HG02870 (cell line): ENCODE data around the gene DYNC2I2.
"Not testable (repeated sequence)": the region's sequence is repeated elsewhere in the genome, so short reads cannot be mapped to it uniquely, and the experiment has no call there.

Source experiments
- ATAC-seq: cut with Tn5 transposase; IDR thresholded peaks from one replicate; pipeline ENCODE4 v1.9.1; 2021; ENCODE audit warnings: mild to moderate bottlenecking, moderate library complexity; ENCODE audit not compliant: unreplicated experiment

The DYNC2I2 gene

DNA sequence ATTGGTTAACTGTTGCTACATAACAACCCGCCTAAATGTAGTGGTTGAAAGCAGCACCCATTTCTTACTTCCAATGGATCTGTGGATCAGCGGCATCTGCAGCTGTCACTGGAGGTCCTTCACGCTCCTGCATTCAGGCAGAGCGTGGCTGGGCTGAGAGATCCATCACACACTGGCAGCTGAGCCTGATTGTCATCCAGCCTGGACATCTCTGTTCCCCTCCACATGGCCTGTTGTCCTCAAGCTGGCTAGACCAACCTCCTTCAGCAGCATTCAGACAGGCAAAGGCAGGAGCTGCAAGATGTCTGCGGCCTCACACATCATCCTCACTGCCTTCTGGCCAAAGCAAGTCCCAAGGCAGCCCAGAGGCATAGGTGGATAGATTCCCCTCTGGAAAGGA is 36.9 kb downstream of the DYNC2I2 start:
- no peak for ATAC-seq

DNA sequence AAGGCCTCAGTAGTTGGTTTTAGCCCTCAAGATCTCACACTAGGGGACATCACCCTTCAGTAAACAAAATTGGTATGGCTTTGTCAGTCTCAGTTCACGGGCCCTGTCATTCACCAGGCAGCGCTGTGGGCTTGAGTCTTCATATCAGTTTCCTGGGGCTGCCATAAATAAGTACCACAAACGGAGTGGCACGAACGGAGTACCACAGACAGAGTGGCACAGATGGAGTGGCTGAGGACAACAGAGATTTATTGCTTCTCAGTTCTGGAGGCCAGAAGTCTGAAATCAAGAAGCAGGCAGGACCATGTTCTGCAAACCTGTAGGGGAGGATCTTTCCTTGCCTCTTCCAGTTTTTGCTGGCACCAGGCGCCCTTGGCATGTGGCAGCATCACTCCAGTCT is 37.5 kb downstream of the DYNC2I2 start:
- ATAC-seq = no peak

DNA sequence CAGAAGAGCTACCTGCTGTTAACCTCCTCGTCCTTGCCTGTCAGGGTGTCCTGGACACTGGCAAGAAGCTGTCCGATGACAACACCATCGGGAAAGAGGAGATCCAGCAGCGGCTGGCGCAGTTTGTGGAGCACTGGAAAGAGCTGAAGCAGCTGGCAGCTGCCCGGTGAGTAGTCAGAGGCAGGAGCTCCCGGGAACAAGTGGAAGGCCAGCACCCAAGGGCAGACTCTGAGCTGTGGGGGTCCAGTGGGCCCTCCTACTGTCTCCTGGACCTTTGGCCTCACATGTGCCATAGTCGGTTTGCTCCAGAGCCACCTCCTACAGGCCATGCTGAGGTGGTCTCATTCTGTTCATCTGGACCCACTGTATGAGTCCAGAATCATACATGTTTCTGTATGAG is 38.7 kb downstream of the DYNC2I2 start:
- ATAC-seq = no peak

DNA sequence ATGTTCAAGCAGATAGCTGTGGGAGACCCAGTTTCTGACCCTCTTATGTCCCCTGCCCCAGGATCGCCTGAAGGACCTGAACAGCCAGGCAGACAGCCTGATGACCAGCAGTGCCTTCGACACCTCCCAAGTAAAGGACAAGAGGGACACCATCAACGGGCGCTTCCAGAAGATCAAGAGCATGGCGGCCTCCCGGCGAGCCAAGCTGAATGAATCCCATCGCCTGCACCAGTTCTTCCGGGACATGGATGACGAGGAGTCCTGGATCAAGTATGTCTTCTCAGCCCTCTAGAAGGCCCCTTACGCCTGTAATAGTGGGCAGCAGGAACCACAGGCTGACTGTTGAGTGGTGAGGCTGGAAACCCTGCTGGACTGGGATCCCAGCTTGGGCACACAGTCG is 41.1 kb downstream of the DYNC2I2 start:
- ATAC-seq = no peak

DNA sequence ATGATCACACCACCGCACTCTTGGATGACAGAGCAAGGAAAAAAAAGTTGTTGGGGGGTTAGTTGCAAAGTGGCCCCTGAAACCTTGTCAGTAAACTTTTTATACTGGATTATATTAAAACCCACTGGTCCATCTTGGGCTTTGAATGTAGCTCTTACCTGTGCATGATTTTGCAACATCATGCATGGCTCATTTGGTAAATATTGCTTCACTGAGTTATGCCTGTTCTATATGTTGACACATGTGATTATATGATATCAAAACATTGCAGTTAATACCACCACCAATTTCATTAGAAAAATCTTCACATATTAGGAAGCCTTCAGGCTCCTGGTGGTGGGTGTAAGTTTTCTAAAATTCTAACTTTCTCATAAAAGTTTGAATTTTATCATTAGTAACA is 41.9 kb downstream of the DYNC2I2 start:
- ATAC-seq = no peak

GRCh38 chr9:128611600-128612394 is 44.9 kb downstream of the DYNC2I2 start:
- ATAC-seq = no peak

- no peak for ATAC-seq
Measured at GRCh38 chr9:128610897-128611296, 45.8 kb downstream of the DYNC2I2 start.

DNA sequence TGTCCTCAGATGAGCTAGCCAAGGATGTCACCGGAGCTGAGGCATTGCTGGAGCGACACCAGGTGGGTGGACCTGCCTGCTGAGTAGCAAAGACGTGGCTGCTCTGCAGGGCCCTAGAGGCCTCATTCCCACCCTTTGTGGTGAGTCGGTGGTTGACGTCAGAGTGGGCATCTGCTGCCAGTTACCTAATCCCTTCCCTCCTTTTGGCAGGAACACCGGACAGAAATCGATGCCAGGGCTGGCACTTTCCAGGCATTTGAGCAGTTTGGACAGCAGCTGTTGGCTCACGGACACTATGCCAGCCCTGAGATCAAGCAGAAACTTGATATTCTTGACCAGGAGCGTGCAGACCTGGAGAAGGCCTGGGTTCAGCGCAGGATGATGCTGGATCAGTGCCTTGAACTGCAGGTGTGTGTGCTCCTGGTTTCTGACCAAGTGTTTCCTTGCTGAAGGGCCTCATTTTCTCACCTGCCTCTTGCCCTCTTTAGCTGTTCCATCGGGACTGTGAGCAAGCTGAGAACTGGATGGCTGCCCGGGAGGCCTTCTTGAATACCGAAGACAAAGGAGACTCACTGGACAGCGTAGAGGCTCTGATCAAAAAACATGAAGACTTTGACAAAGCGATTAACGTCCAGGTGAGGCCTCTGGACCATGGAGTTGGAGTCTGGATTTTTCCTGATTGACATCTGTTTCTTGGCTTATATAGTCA is 48.9 kb downstream of the DYNC2I2 start:
- no peak for ATAC-seq

DNA sequence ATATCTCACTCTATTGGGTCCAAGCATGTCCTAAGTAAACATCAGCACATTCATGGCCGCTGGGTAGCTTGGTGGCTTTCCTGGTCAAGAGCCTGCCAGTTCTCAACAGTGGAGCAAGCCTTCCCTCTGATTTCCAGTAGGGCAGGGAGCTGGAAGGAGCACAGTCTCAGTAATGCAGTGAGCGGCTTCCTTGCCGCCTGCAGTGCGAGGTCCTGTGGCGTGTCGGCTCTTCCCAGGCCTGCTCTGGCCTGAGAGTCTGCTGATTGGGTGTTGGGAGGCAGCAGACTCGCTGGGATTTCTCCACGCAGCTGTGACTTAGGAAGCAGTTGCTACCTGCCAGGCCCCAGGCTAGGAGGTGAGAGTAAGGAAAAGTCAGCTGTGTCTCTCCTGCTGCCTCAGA is 53.0 kb downstream of the DYNC2I2 start:
- no peak for ATAC-seq

DNA sequence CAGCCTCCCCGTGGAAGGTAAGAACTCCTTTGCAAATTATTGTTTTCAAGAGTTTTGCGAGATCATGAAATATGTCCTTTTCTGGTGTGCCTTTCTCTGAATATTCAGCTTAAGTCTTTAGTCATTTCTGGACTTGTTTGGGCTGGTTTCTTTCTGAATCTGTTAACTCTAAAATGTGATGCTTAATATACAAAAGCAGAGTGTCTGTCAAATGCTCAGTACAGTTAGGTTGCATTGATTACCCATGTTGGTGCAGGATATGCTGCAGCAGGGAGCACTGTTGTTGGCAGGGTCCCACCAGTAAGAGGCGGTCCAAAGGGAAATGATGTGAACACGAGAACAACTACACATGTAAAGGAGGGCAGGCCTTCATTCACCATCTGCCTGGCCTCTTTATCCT is 56.5 kb downstream of the DYNC2I2 start:
- no peak for ATAC-seq

DNA sequence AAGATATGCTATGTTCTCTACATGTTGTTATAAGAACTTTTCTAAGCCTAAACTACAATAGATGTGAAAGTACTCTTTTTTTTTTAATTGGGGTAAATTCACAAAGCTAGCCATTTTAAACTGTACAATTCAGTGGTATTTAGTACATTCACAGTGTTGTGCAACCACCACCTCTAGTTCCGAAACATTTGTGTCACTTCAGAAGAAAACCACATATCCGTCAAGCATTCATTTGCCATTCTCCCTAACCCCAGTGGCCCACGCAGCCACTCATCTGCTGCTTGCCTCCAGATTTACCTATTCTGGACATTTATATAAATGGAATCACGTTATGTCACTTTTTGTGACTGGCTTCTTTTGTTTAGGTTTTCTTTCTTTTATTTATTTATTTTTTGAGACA is 61.2 kb downstream of the DYNC2I2 start:
- ATAC-seq = no peak

GRCh38 chr9:128593856-128594255 is 62.8 kb downstream of the DYNC2I2 start:
- no peak for ATAC-seq

- no peak for ATAC-seq
Measured at GRCh38 chr9:128593039-128593438, 63.6 kb downstream of the DYNC2I2 start.

DNA sequence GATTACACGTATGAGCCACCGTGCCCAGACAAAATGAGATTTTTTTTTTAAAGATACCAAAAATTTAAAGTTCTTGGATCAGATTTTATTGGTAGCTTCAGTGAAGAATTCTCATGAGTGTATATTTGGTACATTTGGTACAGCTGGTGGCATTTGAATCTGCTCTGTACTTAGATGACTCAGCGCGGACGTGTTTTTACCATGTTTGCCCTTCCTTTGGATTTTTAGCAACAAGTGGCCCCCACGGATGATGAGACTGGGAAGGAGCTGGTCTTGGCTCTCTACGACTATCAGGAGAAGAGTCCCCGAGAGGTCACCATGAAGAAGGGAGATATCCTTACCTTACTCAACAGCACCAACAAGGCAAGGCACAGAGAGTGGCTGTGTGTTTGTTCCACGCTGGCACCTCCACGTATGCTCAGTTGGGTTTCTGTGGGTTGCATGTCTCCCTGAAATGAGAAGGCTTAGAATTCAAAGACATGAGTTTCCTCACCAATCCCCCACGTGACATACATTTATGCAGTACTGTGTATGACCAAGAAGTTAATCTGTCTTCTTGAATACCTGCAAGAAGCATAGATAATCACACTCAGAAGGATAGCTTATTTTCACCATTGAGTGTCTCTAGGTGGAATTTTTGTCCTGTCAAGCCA is 67.9 kb downstream of the DYNC2I2 start:
- no peak for ATAC-seq

- ATAC-seq = no peak
Measured at GRCh38 chr9:128587453-128587852, 69.2 kb downstream of the DYNC2I2 start.

DNA sequence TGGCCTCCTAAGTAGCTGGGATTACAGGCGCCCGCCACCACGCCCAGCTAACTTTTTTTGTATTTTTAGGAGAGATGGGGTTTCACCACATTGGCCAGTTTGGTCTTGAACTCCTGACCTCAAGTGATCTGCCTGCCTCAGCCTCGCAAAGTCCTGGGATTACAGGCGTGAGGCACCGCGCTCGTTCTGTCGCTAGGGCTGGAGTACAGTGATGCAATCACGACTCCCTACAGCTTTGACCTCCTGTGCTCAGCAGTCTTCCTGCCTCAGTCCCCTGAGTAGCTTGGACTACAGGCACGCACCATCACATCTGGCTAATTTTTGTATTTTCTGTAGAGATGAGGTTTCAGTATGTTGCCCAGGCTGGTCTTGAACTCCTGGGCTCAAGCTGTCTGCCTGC is 69.7 kb downstream of the DYNC2I2 start:
- not testable (repeated sequence) for ATAC-seq

DNA sequence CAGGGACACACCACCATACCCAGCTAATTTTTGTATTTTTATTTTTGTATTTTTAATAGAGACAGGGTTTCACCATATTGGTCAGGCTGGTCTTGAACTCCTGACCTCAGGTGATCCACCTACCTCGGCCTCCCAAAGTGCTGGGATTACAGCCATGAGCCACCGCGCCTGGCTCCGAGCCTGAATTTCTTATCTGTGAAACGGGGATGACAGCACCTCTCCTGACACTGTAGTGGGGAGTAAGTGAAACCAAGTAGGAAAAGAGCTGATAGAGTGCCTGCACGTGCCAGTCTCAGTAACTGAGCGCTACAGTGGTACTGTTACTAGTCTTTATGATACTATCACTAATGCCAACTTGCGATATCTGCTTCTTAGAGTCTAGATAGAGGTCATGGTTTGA is 71.5 kb downstream of the DYNC2I2 start:
- ATAC-seq = not testable (repeated sequence)
